HUDEP-2 (cell line): Measurements from ENCODE around the gene ZMIZ1.

Experiments used
- DNase-seq, 76 experiments: peaks; one replicate each; lab custom pipeline; 2025; ENCODE audit not compliant: unreplicated experiment in 76 of 76; lab: John Stamatoyannopoulos, UW

ZMIZ1 gene

GRCh38 chr10:79165070-79165778, 96.5 kb downstream of the ZMIZ1 start:
- DNase-seq: no peak

DNA sequence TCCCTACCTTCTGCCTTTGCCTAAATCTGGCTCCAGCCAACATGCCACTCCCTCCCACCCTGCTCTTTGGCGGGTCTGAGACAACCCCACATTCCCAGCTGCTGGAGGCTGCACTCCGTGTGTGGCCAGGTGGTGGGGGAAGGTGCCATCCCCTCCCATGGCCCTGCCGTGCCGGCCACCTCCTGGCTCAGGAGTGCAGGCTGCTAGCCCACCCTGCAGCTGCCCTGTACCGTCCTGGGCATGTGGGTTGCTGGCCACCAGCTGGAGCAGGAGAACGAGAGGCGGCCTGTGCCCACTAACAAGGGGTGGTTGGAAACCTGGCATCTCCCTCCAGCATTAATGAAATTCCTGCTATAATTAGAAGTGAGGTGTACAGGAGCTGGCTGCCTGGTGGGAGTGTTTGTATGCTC, 97.6 kb downstream of the ZMIZ1 start:
- DNase-seq: no peak

GRCh38 chr10:79166741-79167140, 98.0 kb downstream of the ZMIZ1 start:
- DNase-seq: no peak

- no peak for DNase-seq
These were observed 98.8 kb downstream of the ZMIZ1 start for GRCh38 chr10:79167537-79167936.

GRCh38 chr10:79168210-79168609, 99.4 kb downstream of the ZMIZ1 start:
- DNase-seq: no peak

GRCh38 chr10:79170226-79170752, 101.5 kb downstream of the ZMIZ1 start:
- no peak for DNase-seq

DNA sequence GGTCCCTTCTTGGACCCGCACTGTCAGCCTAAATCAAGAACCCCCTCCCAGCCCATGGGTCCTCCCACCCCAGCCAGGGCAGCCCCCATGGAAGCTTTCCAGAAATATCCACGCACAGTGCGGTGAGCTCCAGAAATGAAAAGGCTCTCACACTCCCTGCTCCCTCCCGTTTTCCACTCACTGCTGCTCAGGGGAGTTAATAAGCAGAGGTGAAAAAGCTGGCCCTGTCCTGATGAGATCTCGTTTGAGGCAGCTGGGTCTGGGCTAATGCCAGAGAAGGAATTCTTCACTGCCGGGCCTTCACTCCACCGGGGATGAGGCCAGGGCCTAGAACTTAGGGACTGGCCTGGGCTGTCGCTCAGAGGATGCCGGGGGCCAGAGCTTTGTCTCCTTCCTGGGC, 102.2 kb downstream of the ZMIZ1 start:
- DNase-seq: no peak

GRCh38 chr10:79171504-79171903, 102.7 kb downstream of the ZMIZ1 start:
- no peak for DNase-seq

DNA sequence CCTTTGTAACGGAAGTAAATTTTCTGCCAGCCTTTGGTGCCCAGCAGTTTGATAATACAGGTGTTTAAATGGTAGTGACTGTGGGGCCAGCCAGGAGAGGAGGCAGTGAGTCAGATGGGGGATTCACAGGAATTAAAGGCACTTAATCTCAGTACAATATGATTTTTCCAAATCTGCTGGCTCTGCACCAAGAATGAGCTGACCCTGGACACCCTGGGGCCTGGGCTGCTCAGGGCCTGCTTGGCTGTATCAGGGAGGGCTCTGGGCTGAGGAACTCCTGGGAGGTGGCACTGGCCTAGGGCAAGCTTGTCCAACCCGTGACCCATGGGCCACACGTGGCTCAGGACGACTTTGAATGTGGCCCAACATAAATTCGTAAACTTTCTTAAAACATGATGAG, 104.1 kb downstream of the ZMIZ1 start:
- DNase-seq: no peak

GRCh38 chr10:79173582-79174262, 105.0 kb downstream of the ZMIZ1 start:
- DNase-seq: no peak

DNA sequence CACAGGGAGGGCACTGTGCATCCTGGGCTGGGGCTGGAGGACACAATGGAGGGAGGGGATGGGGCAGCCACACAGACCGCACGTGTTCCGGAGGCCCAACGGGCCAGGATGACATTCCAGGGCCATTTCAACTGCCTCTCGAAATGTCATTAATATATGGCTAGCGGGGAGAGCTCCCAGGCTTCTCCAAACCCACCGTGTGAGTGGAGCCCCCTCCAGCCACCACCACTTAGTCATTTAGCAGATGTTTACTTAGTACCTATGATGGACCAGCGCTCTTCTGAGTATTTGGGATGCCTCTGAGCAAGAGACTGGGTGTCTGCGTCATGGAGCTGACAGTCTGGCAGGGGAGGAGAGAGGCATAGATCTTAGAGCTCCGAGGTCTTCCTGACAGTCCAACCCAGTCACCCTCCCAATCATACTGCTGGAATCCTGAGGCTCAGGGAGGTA, 107.3 kb downstream of the ZMIZ1 start:
- DNase-seq: no peak

GRCh38 chr10:79176949-79177602, 108.3 kb downstream of the ZMIZ1 start:
- no peak for DNase-seq

- DNase-seq: peak in 2 of 76 experiments; percentile 9 to 10
These were observed 109.4 kb downstream of the ZMIZ1 start for GRCh38 chr10:79178070-79178576.

DNA sequence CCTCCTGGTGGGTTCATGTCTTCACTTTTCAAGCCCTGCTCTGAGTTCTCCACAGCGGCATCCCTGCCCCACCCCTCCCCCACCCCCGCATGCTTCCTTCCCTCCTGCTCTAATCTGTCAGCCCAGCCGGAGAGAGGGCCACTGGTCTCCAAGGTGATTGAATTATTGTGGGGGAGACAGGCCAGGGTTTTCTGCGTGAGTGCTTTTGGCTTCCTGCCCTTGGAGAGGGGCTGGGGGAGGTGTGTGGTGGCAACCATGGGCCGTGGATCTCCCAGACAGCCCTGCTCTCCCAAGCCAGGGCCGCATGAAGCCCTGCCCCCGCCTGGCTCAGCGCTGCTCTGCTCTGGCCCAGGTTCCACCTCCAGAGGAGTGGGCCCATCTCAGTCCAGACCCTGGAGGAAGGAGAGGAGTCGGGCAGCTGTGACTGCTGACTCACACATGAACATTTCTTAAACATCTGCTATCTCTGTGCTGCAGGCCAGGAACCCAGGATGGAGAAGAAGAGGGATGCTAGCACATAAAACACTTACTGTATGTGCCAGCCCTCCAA, 109.9 kb downstream of the ZMIZ1 start:
- DNase-seq: peak in 70 of 76 experiments; percentile 24 to 86 (median 67)

DNA sequence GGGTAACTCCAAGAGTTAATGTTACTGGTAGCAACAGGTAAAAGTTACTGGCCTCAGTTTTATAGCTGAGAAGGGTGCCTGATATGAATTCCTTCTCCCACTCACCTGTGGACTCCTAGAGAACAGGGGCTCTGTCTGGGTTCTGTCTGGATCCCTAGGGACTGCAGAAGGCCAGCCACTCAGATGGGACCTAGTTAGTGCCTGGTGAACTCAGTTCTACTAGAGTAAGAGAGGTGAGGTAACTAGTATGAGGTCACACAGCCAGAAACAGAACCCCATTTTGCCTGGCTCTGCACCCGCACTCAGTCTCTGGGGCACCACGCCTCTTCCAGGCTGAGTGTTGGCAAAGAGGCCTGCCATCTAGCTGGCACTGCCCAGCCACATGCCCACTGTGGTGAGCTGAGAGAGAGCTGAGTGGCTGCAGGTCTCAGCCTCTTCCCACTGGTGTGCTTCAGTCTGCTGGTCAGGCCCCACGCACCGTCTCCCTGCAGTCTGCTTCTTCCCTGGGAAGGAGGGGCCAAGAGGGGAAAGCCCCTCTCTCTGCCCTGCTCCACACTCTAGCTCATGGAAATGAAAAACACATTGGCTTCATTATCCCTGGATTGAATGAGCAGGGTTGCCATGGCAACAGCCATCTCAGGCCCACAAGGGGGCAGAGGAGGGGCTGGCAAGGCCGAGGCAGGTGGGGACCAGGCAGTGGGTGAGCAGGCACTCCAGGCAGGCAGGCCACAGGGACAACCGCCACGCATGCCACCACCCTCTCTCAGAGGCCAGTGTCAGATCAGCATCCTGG, 110.6 kb downstream of the ZMIZ1 start:
- DNase-seq: peak in 2 of 76 experiments; percentile 21 to 49

DNA sequence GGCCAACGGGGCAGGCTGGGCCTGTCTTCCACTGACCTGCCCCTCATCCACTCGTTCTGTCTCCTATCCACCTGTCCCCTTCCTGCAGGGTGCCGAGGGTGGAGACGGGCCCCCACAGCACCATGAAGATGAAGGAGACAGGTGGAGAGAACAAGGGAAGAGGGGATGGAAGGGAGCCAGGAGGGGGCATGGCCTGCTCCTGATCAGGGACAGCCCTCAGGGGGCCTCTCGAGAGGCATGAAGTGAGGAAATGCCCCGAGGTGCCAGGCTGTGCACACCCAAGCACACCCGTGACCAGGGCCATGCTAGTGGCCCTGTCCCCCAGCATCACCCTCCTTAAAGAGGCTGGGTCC, 111.2 kb downstream of the ZMIZ1 start:
- DNase-seq: no peak

DNA sequence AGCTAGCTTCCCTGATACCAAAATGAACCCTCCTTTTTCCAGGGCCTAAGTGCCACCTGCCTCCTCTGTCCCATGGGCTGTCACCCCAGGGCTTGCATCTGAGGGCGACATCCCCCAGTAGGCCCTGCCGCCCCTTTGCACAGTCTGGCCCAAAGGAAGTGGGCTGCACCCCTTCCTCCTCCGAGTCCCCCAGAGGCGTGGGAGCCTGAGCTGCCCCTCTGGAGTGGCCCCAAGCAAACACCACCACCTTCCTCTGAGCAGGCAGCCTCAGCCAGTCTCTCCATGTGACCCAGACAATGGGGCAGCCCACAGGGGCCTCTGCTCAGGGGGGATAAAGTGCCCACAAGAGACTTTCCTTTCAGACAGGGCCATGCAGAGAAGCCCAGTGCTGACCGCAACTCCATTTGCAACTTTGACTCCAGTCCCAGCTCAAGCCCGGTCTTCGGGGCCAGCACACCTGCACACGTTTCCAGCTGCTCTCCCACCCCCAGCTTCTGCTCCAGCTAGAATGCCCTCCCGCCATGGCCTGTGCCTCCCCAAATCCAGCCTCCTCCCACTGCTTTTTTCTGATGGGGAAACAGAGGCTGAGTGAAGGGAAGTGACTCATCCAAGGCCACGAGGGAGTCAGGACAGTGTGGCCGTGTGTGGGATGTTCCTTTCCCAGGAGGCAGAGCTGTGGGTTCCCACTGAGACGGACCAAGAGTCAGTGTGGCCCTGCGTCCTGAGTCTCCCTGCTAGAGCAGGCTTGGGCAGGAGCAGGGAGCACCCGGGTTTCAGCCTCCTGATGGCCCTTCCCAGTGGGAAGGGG, 111.9 kb downstream of the ZMIZ1 start:
- DNase-seq: no peak

- no peak for DNase-seq
These were observed 112.5 kb downstream of the ZMIZ1 start for GRCh38 chr10:79181227-79181626.

- DNase-seq: peak in 1 of 76 experiments; percentile 11
These were observed 113.1 kb downstream of the ZMIZ1 start for GRCh38 chr10:79181698-79182521.
